Activated CD4-positive, alpha-beta memory T cell treated with anti-CD3 and anti-CD28 coated beads for 36 hours (primary cell): ENCODE measurements around the gene CUL2. TPM values are rescaled to one million over a fixed set of nuclear protein-coding genes. Genes with fewer than 3 reads are reported as not detected.
A peak's percentile ranks its signal among the peaks of the same experiment; 100 is the strongest.
"Not testable (repeated sequence)": the region's sequence is repeated elsewhere in the genome, so short reads cannot be mapped to it uniquely, and the experiment has no call there.

Source experiments
- CTCF ChIA-PET: fragments of 350-600 bp; sonication (Branson Sonifier 250); formaldehyde crosslinking; loops from one replicate; lab custom pipeline; 2021; ENCODE audit warnings: antibody characterized with exemption, inconsistent platforms; lab: Charles Lee
- POLR2A ChIA-PET: fragments of 350-600 bp; sonication (Branson Sonifier 250); formaldehyde crosslinking; loops from one replicate; lab custom pipeline; 2021; ENCODE audit warnings: antibody characterized with exemption; lab: Charles Lee
- DNase-seq: peaks from one replicate; pipeline ENCODE4 v3.0.0-alpha.2; 2020
- H3K27ac Mint-ChIP-seq: one replicate; pipeline ENCODE4 v1.8.0; 2021; ENCODE audit warnings: mixed read lengths
- H3K27me3 Mint-ChIP-seq: one replicate; pipeline ENCODE4 v1.8.0; 2021; ENCODE audit warnings: mixed read lengths
- H3K36me3 Mint-ChIP-seq: one replicate; pipeline ENCODE4 v1.8.0; 2021; ENCODE audit warnings: mixed read lengths
- H3K4me1 Mint-ChIP-seq: one replicate; pipeline ENCODE4 v1.8.0; 2021; ENCODE audit warnings: low read depth, mixed read lengths
- H3K4me3 Mint-ChIP-seq: one replicate; pipeline ENCODE4 v1.8.0; 2021; ENCODE audit warnings: mild to moderate bottlenecking, mixed read lengths
- H3K9me3 Mint-ChIP-seq: one replicate; pipeline ENCODE4 v1.8.0; 2021; ENCODE audit warnings: mixed read lengths
- intact Hi-C: fragments of 100-400 bp; cut with micrococcal nuclease; formaldehyde crosslinking; loops from one replicate; pipeline ENCODE4 v1.15.1; 2023
- total RNA-seq, 2 experiments: library from RNA; stranded (reverse); gene quantifications; one replicate each; pipeline ENCODE4 v1.2.3, GENCODE V29; 2021

CUL2 gene
- total RNA-seq, 2 experiments from 2014 or later = 39.7 to 43.3 TPM

DNA sequence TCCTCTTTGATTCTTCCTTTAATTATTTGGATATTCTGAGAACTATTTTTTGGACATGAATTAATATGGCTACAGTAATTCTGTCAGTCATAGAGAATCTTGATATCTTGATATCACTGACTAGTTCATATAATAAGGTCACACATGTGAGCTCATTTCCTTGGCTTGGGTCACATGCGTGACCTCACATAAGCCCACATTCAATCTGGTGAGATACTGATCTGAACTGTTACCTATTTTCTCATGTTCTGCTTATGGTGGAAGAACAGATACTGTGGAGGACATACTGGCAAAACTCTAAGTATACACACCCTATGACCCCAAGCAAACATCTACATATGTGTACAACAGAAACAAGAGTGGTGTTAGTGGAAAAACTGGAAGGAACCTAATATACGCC lies 44.1 kb downstream of the CUL2 start:
- Mint-ChIP-seq H3K9me3 (no peaks in the 10 kb centered on the region), H3K27ac (no peak overlapping the region), H3K27me3 (no peaks in the 10 kb centered on the region), H3K36me3 (peaks cover 38% of the 10 kb centered on the region), H3K4me1 (no peaks in the 10 kb centered on the region), H3K4me3 (no peak overlapping the region)
- ChIA-PET CTCF (no interaction called here), POLR2A (no interaction called here)
- intact Hi-C loops = no loop called here
- no peak for DNase-seq

DNA sequence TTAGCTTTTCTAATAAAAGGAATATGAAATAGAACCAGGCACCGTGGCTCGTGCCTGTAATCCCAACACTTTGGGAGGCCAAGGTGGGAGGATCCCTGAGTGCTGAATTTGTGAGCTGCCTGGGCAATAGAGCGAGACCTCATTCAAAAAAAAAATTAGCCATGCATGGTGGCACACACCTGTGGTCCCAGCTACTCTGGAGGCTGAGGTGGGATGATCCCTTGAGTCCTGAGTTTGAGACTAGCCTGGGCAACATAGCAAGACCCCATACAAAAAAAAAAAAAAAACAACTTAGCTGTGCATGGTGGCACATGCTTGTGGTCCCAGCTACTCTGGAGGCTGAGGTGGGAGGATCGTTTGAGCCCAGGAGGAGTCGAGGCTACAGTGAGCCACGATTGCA lies 44.9 kb downstream of the CUL2 start:
- intact Hi-C loops, H3K27ac Mint-ChIP-seq, H3K9me3 Mint-ChIP-seq, H3K4me3 Mint-ChIP-seq, H3K4me1 Mint-ChIP-seq, CTCF ChIA-PET, H3K27me3 Mint-ChIP-seq, DNase-seq: not testable (repeated sequence)
- POLR2A ChIA-PET = interaction anchor here (0.6 kb wide), 1 partner anchor 53 kb away, joined by 4 read pairs; no protein-coding TSS in a partner anchor
- peaks cover 33% of the 10 kb centered on the region for H3K36me3 Mint-ChIP-seq

DNA sequence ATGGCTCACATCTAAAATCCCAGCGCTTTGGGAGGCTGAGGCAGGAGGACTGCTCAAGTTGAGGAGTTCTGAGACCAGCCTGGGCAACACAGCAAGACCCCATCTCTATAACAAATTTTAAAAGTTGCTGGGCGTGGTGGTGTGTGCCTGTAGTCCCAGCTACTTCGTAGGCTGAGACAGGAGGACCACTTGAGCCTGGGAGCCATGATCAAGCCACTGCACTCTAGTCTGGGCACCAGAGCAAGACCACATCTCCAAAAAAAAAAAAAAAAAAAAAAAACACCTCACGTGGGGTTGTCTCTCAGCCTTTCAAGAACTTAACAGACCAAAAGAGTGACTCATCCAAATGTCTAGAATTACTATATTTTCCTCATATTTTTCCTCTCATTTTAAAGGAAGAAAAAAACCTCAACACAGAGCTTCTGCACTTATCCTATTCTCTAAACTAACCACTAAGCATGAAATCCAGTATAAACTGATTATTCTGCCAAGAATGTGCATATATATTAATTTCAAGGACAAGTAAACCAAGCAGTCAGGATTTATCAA lies 46.3 kb downstream of the CUL2 start:
- Mint-ChIP-seq H3K27ac (no peak overlapping the region), H3K36me3 (peaks cover 28% of the 10 kb centered on the region), H3K4me1 (no peaks in the 10 kb centered on the region), H3K27me3 (no peaks in the 10 kb centered on the region), H3K4me3 (no peak overlapping the region), H3K9me3 (no peaks in the 10 kb centered on the region)
- DNase-seq = no peak
- intact Hi-C loops = no loop called here
- ChIA-PET POLR2A (no interaction called here), CTCF (no interaction called here)

DNA sequence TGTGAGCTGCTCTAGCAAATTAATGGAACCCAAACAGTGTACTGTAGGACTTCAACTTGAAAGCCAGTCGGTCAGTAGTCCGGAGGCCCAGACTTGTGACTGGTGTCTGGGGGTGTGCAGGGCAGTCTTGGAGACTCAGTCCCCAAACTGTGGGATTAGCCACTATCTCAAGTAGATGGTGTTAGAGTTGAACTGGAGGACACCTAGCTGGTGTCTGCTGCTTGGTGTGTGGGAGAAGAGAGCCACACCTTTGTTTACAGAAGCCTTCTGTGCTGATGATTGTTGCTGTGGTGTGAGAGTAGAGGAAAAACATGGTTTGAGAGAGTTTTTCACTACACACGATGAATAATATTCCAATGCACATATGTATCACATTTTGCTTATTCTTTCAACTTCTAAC lies 47.4 kb downstream of the CUL2 start:
- no peak for DNase-seq
- Mint-ChIP-seq H3K36me3 (peaks cover 24% of the 10 kb centered on the region), H3K9me3 (no peaks in the 10 kb centered on the region), H3K27me3 (no peaks in the 10 kb centered on the region), H3K27ac (no peak overlapping the region), H3K4me3 (no peak overlapping the region), H3K4me1 (no peaks in the 10 kb centered on the region)
- intact Hi-C loops = no loop called here
- ChIA-PET CTCF (no interaction called here), POLR2A (no interaction called here)

DNA sequence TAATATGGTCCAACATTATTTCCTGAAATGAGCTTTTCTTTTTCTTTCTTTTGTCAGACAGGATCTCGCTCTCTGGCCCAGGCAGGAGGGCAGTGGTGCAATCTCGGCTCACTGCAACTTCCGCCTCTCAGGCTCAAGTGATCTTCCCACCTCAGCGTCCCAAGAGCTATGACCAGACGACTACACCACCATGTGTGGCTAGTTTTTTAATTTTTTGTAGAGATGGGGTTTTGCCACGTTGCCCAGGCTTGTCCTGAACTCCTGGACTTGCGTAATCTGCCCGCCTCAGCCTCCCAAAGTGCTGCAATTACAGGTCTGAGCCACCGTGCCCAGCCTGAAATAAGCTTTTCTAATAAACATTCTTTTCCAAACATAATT lies 48.6 kb downstream of the CUL2 start:
- Mint-ChIP-seq H3K9me3 (no peaks in the 10 kb centered on the region), H3K4me3 (no peak overlapping the region), H3K36me3 (peaks cover 28% of the 10 kb centered on the region), H3K4me1 (no peaks in the 10 kb centered on the region), H3K27me3 (no peaks in the 10 kb centered on the region), H3K27ac (no peak overlapping the region)
- ChIA-PET CTCF (no interaction called here), POLR2A (no interaction called here)
- no peak for DNase-seq
- intact Hi-C loops = no loop called here

DNA sequence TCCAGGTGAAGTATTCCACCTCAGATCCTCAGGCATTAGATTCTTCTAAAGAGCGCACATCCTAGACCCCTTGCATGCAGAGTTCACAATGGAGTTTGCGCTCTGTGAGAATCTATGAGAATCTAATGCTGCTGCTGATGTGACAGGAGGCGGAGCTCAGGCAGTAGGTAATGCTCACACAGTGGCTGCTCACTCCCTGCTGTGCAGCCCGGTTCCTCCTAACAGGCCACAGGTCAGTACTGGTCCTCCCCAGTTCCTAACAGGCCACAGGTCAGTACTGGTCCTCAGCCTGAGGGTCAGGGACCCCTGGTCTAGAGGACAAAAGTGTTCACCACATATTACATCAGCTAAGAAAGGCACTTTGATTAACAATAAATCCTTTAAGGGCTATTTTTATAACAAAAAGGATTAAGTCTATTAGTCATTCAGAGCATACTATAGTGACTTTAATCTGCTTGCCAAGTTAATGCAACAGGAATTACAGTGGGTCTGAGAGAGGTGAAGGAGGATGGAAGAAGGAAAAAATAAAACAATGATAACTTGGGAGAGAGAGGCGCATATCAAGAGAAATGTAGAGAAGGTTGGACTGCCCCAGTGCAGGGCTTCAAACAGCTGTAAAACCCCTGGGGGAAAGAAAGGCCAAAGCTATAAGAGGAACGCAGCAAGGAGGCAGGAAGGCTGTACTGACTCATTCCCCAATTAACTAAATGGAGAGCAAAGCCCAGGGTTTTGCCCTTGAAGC lies 49.2 kb downstream of the CUL2 start:
- CTCF ChIA-PET = no interaction called here
- H3K36me3 Mint-ChIP-seq = peaks cover 24% of the 10 kb centered on the region
- H3K4me3 Mint-ChIP-seq = no peak overlapping the region
- intact Hi-C loops = no loop called here
- no peaks in the 10 kb centered on the region for H3K4me1 Mint-ChIP-seq
- H3K27me3 Mint-ChIP-seq = no peaks in the 10 kb centered on the region
- POLR2A ChIA-PET = no interaction called here
- DNase-seq = no peak
- H3K9me3 Mint-ChIP-seq = no peaks in the 10 kb centered on the region
- H3K27ac Mint-ChIP-seq = no peak overlapping the region

DNA sequence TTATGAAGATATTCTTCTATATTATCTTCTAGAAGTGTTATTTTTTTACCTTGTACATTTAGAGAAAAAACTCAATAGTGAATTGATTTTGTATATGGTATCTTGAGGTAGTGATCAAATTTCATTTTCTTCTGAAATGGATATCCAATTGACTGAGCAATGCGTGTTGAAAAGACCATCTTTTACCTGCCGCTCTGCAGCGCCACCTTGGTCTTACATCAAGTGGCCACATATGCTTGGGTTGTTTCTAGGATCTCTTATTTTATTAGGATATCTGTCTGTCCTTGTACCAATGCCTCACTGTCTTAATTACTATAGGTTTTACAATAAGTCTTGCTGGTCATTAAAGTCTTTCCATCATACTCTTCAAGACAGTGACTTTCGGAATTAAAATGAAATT lies 53.0 kb downstream of the CUL2 start:
- POLR2A ChIA-PET = no interaction called here
- no peaks in the 10 kb centered on the region for H3K4me1 Mint-ChIP-seq
- no peaks in the 10 kb centered on the region for H3K9me3 Mint-ChIP-seq
- peaks cover 18% of the 10 kb centered on the region for H3K36me3 Mint-ChIP-seq
- H3K4me3 Mint-ChIP-seq = no peak overlapping the region
- intact Hi-C loops = no loop called here
- DNase-seq = no peak
- H3K27me3 Mint-ChIP-seq = no peaks in the 10 kb centered on the region
- CTCF ChIA-PET = no interaction called here
- H3K27ac Mint-ChIP-seq = no peak overlapping the region

DNA sequence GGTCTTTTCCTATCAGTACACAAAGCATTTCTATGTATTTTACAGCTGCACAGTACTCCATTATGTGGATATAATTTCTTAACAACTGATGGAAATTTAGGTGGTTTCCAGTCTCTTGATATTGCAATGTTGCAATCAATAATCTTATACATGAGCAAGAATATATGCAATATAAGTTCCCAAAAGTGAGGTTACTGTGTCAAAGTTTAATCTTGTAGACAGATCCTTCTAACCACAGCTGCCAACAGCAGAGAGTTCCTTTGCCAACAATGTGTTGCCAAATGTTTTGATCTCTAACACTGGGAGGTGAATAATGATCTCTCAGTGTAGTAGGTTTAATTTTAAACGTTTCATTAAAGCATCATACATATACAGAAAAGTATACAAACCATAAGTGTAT lies 54.5 kb downstream of the CUL2 start:
- ChIA-PET CTCF (no interaction called here), POLR2A (no interaction called here)
- H3K27ac Mint-ChIP-seq = no peak overlapping the region
- no peaks in the 10 kb centered on the region for H3K4me1 Mint-ChIP-seq
- no peak overlapping the region for H3K4me3 Mint-ChIP-seq
- no peaks in the 10 kb centered on the region for H3K9me3 Mint-ChIP-seq
- DNase-seq = no peak
- intact Hi-C loops = no loop called here
- peaks cover 14% of the 10 kb centered on the region for H3K36me3 Mint-ChIP-seq
- no peaks in the 10 kb centered on the region for H3K27me3 Mint-ChIP-seq

DNA sequence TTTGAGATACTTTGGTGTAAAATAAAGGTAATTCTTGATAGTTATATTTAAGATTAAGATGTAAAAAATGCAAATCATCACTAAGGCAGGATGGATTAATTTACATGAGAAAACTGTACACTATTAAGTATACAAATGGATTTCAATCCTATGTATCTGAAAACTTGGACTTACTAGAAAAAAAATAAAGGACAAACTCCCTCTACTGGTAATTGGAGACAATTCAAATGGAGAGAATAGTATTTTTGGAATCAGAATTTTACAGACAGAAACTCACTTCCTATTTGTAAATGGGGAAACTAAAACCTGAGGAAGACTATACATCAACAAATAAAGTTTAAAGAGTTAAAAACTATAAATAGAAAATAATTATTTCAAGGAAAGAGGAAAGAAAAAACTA lies 62.6 kb downstream of the CUL2 start:
- Mint-ChIP-seq H3K4me1 (no peaks in the 10 kb centered on the region), H3K27me3 (no peaks in the 10 kb centered on the region), H3K36me3 (peaks cover 20% of the 10 kb centered on the region), H3K9me3 (no peaks in the 10 kb centered on the region), H3K27ac (no peak overlapping the region), H3K4me3 (no peak overlapping the region)
- DNase-seq = no peak
- intact Hi-C loops = no loop called here
- ChIA-PET CTCF (interaction anchor here (3.7 kb wide), 1 partner anchor 33 kb away, joined by 19 read pairs; no protein-coding TSS in a partner anchor), POLR2A (no interaction called here)

DNA sequence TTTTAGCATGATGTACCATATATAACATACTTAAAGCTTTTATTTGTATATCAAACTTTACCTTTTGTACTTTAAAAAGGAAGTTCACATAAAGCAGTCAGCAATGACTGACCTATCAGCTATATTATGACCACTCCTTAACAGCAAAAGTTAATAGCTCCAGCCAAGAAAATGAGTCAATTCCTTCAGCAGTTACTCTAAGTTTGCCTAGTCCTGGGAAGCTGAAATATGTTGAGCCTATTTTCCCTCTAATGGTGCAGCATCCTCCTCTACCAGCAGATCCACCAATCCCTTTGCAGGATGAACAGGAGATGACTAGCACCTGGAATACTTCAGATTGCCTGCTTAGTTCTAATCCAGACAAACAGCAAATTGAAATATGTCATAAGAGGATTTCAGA lies 64.2 kb downstream of the CUL2 start:
- H3K4me3 Mint-ChIP-seq = no peak overlapping the region
- H3K36me3 Mint-ChIP-seq = peaks cover 27% of the 10 kb centered on the region
- intact Hi-C loops = no loop called here
- no peak for DNase-seq
- ChIA-PET CTCF (interaction anchor here (1.5 to 3.7 kb wide), 2 partner anchors 16 to 31 kb away, joined by 5 to 19 read pairs; no protein-coding TSS in a partner anchor), POLR2A (no interaction called here)
- H3K4me1 Mint-ChIP-seq = no peaks in the 10 kb centered on the region
- H3K27ac Mint-ChIP-seq = no peak overlapping the region
- no peaks in the 10 kb centered on the region for H3K27me3 Mint-ChIP-seq
- H3K9me3 Mint-ChIP-seq = no peaks in the 10 kb centered on the region

DNA sequence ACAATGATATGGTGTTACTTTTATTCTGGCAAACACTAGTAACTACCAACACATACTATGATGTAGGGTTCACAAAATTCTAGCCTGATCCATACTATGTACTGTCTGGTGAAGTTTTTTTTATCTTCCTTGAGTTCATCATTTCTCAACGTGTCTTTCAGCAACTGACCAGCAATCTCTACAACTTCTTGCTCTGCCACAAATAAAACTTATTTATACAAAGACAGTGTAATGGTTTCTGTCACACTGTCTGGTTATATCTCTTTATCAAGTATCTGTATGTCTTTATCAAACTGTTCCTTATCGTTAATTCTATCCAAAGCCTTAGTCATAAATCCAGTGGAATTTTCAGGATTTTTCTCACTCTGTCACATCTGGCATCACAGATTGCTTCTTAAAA lies 69.7 kb downstream of the CUL2 start:
- Mint-ChIP-seq H3K9me3 (no peaks in the 10 kb centered on the region), H3K27me3 (no peaks in the 10 kb centered on the region), H3K4me3 (no peak overlapping the region), H3K27ac (no peak overlapping the region), H3K36me3 (peaks cover 14% of the 10 kb centered on the region), H3K4me1 (peaks cover 16% of the 10 kb centered on the region)
- CTCF ChIA-PET = no interaction called here
- no peak for DNase-seq
- intact Hi-C loops = no loop called here
- POLR2A ChIA-PET = no interaction called here

DNA sequence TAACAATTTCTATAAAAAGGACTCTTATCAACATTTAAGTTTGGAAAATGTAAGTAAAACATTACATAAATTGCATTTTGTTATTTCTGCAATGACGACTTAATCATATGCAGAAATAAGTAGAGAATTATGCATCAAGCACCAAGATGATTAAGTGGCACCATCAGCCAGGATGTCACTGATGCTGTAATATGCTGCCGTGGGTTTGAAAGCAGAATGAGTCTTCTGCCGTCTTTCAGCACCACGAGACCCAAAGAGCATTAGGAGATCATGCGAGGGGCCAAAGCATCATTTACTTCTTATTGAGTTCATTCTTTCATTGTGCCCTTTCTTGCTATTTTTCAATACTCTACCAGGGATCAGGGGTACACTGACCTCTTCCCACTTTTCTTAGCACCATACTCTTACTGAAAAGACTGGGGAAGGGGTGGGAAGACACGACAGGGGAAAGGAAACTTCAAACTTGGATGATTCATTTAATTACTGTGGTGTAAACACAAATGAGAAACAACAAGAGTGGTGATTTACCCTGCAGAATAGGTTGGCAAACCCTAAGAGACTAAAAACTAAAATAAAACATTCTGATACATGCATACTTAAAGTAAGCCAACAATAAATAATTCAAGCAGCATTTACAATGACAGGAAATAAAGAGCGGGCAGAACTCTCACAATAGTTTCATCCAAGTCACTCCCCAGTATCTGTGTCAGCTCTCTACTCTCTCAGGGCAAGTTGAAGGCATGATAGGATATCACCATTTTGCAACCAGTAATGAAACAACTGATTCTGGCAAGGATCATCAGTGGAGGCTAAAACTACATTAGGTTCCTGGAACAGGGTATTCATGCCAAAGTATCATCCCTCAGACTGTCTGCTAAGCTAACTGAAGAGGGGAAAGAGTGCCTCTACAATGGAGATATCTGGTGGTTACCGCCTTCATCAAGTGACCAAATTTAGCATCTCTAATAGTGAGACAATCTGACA lies 70.8 kb downstream of the CUL2 start:
- ChIA-PET POLR2A (no interaction called here), CTCF (no interaction called here)
- Mint-ChIP-seq H3K36me3 (peaks cover 11% of the 10 kb centered on the region), H3K9me3 (no peaks in the 10 kb centered on the region), H3K4me3 (no peak overlapping the region), H3K4me1 (peaks cover 16% of the 10 kb centered on the region), H3K27me3 (no peaks in the 10 kb centered on the region), H3K27ac (peak overlapping the region; percentile 3)
- intact Hi-C loops = no loop called here
- no peak for DNase-seq
